ENCODE results near the gene DPP10. TPM values are rescaled to one million over a fixed set of nuclear protein-coding genes. Genes with fewer than 3 reads are reported as not detected.
"Not testable (repeated sequence)": the region's sequence is repeated elsewhere in the genome, so short reads cannot be mapped to it uniquely, and the experiment has no call there.

The DPP10 gene
- total RNA-seq, 1 experiment from 2014 or later: not detected

- DNase-seq (ENCODE audit: low read depth): no peak
These were observed 73.4 kb downstream of the DPP10 start for GRCh38 chr2:114515882-114516281.

- DNase-seq (ENCODE audit: low read depth): no peak
These were observed 75.1 kb downstream of the DPP10 start for GRCh38 chr2:114517580-114517979.

- no peak for DNase-seq (ENCODE audit: low read depth)
These were observed 76.3 kb downstream of the DPP10 start for GRCh38 chr2:114518738-114519137.

- not testable (repeated sequence) for DNase-seq (ENCODE audit: low read depth)
These were observed 80.2 kb downstream of the DPP10 start for GRCh38 chr2:114522612-114523011.

GRCh38 chr2:114525955-114526354 is 83.5 kb downstream of the DPP10 start:
- DNase-seq (ENCODE audit: low read depth): no peak

GRCh38 chr2:114526841-114527240 is 84.4 kb downstream of the DPP10 start:
- no peak for DNase-seq (ENCODE audit: low read depth)

- DNase-seq (ENCODE audit: low read depth): no peak
These were observed 85.0 kb downstream of the DPP10 start for GRCh38 chr2:114527330-114527983.

- DNase-seq (ENCODE audit: low read depth): no peak
These were observed 92.0 kb downstream of the DPP10 start for GRCh38 chr2:114534116-114535084.

- DNase-seq (ENCODE audit: low read depth): no peak
These were observed 95.3 kb downstream of the DPP10 start for GRCh38 chr2:114537777-114538176.

- DNase-seq (ENCODE audit: low read depth): no peak
These were observed 100.3 kb downstream of the DPP10 start for GRCh38 chr2:114542695-114543094.

- no peak for DNase-seq (ENCODE audit: low read depth)
These were observed 100.9 kb downstream of the DPP10 start for GRCh38 chr2:114543236-114543766.

GRCh38 chr2:114545052-114545451 is 102.6 kb downstream of the DPP10 start:
- no peak for DNase-seq (ENCODE audit: low read depth)

GRCh38 chr2:114546531-114546930 is 104.1 kb downstream of the DPP10 start:
- no peak for DNase-seq (ENCODE audit: low read depth)

GRCh38 chr2:114548151-114548550 is 105.7 kb downstream of the DPP10 start:
- no peak for DNase-seq (ENCODE audit: low read depth)

GRCh38 chr2:114550364-114550763 is 107.9 kb downstream of the DPP10 start:
- no peak for DNase-seq (ENCODE audit: low read depth)

GRCh38 chr2:114550895-114551793 is 108.7 kb downstream of the DPP10 start:
- DNase-seq (ENCODE audit: low read depth): peak; percentile 40

- DNase-seq (ENCODE audit: low read depth): no peak
These were observed 110.6 kb downstream of the DPP10 start for GRCh38 chr2:114553027-114553426.

- DNase-seq (ENCODE audit: low read depth): no peak
These were observed 126.7 kb downstream of the DPP10 start for GRCh38 chr2:114569166-114569565.

- no peak for DNase-seq (ENCODE audit: low read depth)
These were observed 135.2 kb downstream of the DPP10 start for GRCh38 chr2:114577657-114578056.

GRCh38 chr2:114579542-114579941 is 137.1 kb downstream of the DPP10 start:
- DNase-seq (ENCODE audit: low read depth): no peak

- no peak for DNase-seq (ENCODE audit: low read depth)
These were observed 138.2 kb downstream of the DPP10 start for GRCh38 chr2:114580691-114581090.

GRCh38 chr2:114598329-114598728 is 155.9 kb downstream of the DPP10 start:
- no peak for DNase-seq (ENCODE audit: low read depth)

Measured in M059J (cell line).